ENCODE results near the gene IL23A. TPM values are rescaled to one million over a fixed set of nuclear protein-coding genes. Genes with fewer than 3 reads are reported as not detected.

Gene IL23A
- total RNA-seq, 4 donors from 2014 or later = not detected

DNA sequence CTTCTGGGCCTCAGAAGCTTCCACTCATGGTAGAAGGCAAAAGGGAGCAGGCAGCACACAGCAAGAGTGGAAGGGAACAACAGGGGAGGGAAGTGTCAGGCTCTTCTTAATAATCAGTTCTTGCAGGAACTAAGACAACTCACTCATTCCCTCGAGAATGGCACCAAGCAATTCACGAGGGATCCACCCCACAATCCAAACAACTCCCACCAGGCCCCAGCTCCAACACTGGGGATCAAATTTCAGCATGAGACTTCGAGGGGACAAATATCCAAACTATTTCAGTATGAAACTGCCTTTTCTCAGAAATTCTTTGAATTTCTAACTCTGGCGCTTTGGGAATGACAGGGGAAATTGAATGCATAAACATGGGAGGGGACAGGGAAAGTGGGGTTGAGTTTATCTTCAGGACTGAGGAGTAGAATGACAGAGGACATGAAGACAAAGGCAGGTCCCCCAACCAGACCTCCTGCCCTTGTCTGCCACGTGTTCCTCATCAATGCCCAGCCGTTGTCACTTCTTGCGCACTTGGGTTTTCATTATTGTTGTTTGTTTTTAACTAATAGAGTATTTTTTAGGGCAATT, 48.6 kb downstream of the IL23A start:
- H3K27ac ChIP-seq = peak overlapping the region in 2 of 4 donors; percentile 2 to 3
- no peaks in the 10 kb centered on the region for H3K27me3 ChIP-seq
- TF ChIP-seq, protein P1, sequence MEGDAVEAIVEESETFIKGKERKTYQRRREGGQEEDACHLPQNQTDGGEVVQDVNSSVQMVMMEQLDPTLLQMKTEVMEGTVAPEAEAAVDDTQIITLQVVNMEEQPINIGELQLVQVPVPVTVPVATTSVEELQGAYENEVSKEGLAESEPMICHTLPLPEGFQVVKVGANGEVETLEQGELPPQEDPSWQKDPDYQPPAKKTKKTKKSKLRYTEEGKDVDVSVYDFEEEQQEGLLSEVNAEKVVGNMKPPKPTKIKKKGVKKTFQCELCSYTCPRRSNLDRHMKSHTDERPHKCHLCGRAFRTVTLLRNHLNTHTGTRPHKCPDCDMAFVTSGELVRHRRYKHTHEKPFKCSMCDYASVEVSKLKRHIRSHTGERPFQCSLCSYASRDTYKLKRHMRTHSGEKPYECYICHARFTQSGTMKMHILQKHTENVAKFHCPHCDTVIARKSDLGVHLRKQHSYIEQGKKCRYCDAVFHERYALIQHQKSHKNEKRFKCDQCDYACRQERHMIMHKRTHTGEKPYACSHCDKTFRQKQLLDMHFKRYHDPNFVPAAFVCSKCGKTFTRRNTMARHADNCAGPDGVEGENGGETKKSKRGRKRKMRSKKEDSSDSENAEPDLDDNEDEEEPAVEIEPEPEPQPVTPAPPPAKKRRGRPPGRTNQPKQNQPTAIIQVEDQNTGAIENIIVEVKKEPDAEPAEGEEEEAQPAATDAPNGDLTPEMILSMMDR (IDR thresholded peaks at IDR 0.05) = no peak
- TF ChIP-seq POLR2A (IDR thresholded peaks at IDR 0.05) (no peak), EP300 (IDR thresholded peaks at IDR 0.05) (no peak)
- H3K9me3 ChIP-seq = peaks cover 0 to 6% (median 0%) of the 10 kb centered on the region in 4 donors
- WGBS, 2 donors = 32 to 44% methylated on average over 7 of the region's 7 CpGs
- no peak overlapping the region for H3K4me3 ChIP-seq
- H3K4me1 ChIP-seq = no peaks in the 10 kb centered on the region
- H3K36me3 ChIP-seq = no peaks in the 10 kb centered on the region
- no peak for DNase-seq (ENCODE audit: low spot score in 2 of 2)

DNA sequence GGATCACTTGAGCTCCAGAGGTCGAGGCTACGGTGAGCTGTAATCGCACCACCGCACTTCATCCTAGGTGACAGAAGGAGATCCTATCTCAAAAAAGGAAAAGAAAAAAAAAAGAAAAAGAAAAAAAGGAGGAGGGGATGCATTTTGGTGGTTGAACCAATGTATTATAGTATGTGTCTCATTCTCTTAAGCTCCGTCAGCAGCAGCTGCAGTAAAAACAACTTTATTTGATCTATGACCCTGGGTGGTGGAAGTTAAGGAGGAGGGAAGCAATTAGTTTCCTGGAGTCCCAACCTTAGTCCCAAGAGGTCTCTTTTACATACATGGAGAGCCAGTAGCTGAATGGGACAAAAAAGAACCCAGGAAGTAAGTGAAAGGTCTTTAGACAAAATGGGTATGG, 50.7 kb downstream of the IL23A start:
- Histone ChIP-seq H3K4me3 (no peak overlapping the region), H3K36me3 (no peaks in the 10 kb centered on the region), H3K9me3 (peaks cover 0 to 10% (median 0%) of the 10 kb centered on the region in 4 donors), H3K27ac (no peak overlapping the region), H3K4me1 (no peaks in the 10 kb centered on the region), H3K27me3 (no peaks in the 10 kb centered on the region)
- no peak for DNase-seq (ENCODE audit: low spot score in 2 of 2)
- TF ChIP-seq POLR2A (IDR thresholded peaks at IDR 0.05) = no peak
- TF ChIP-seq, protein P1 (IDR thresholded peaks at IDR 0.05) = no peak
- no peak for TF ChIP-seq EP300 (IDR thresholded peaks at IDR 0.05)
- 51 to 58% methylated on average over 5 of the region's 5 CpGs for WGBS, 2 donors

Small RNAs within 50 kb of the gene (small RNA-seq; reads per million reads assigned to genes)
- gene RNU7-40P = not detected

Other genes starting within 250 kb of the IL23A start
- gene PA2G4, start 234.3 kb upstream of the IL23A start, total RNA-seq = 100 to 1,000 TPM in 1 of 4 donors, 10 to 100 TPM in 3; 79.6 to 104 (median 93.5) TPM
- 1,000 to 10,000 TPM; 2,638 to 4,802 (median 2,805) TPM for gene RPL41, start 222.3 kb upstream of the IL23A start, total RNA-seq
- gene ZC3H10, start 220.6 kb upstream of the IL23A start, total RNA-seq = 1 to 10 TPM; 2.9 to 5.1 (median 4.8) TPM
- 100 to 1,000 TPM in 3 of 4 donors, 10 to 100 TPM in 1; 91.2 to 235 (median 210) TPM for gene ESYT1, start 210.6 kb upstream of the IL23A start, total RNA-seq
- gene MYL6B, start 186.3 kb upstream of the IL23A start, total RNA-seq = 10 to 100 TPM; 43.5 to 80.4 (median 59.1) TPM
- gene MYL6, start 180.5 kb upstream of the IL23A start, total RNA-seq = 1,000 to 10,000 TPM; 1,194 to 1,879 (median 1,515) TPM
- 100 to 1,000 TPM; 104 to 139 (median 117) TPM for gene SMARCC2, start 149.4 kb upstream of the IL23A start, total RNA-seq
- gene RNF41, start 117.0 kb upstream of the IL23A start, total RNA-seq = 10 to 100 TPM; 50.0 to 81.6 (median 62.0) TPM
- 10 to 100 TPM; 15.1 to 41.7 (median 24.6) TPM for gene NABP2, start 114.5 kb upstream of the IL23A start, total RNA-seq
- 1 to 10 TPM in 1 of 4 donors, not detected in 3; 1.5 TPM for gene SLC39A5, start 108.8 kb upstream of the IL23A start, total RNA-seq
- 10 to 100 TPM; 14.6 to 42.4 (median 23.9) TPM for gene ANKRD52, start 80.5 kb upstream of the IL23A start, total RNA-seq
- 10 to 100 TPM; 14.0 to 26.1 (median 22.8) TPM for gene COQ10A, start 71.9 kb upstream of the IL23A start, total RNA-seq
- gene CS, start 38.6 kb upstream of the IL23A start, total RNA-seq = 100 to 1,000 TPM in 1 of 4 donors, 10 to 100 TPM in 3; 63.7 to 112 (median 84.2) TPM
- gene CNPY2, start 22.9 kb upstream of the IL23A start, total RNA-seq = 100 to 1,000 TPM in 2 of 4 donors, 10 to 100 TPM in 2; 94.9 to 141 (median 109) TPM
- gene PAN2, start 4.9 kb upstream of the IL23A start, total RNA-seq = 10 to 100 TPM; 50.1 to 69.8 (median 63.5) TPM
- 100 to 1,000 TPM; 163 to 296 (median 239) TPM for gene STAT2, start 21.2 kb downstream of the IL23A start, total RNA-seq
- gene APOF, start 24.0 kb downstream of the IL23A start, total RNA-seq = not detected
- gene TIMELESS, start 110.5 kb downstream of the IL23A start, total RNA-seq = 1 to 10 TPM; 3.6 to 5.1 (median 4.2) TPM
- not detected for gene MIP, start 115.8 kb downstream of the IL23A start, total RNA-seq
- 1 to 10 TPM; 2.4 to 3.1 (median 2.8) TPM for gene SPRYD4, start 129.7 kb downstream of the IL23A start, total RNA-seq
- 1 to 10 TPM in 3 of 4 donors, not detected in 1; 2.1 to 3.1 (median 2.1) TPM for gene GLS2, start 149.3 kb downstream of the IL23A start, total RNA-seq
- gene RBMS2, start 182.9 kb downstream of the IL23A start, total RNA-seq = 10 to 100 TPM; 22.8 to 39.0 (median 31.8) TPM

All from tibial nerve (tissue), 4 donors.